Mucosa of stomach (tissue), 1 donor: Measurements from ENCODE around the gene SPEF2.
"Not testable (repeated sequence)": the region's sequence is repeated elsewhere in the genome, so short reads cannot be mapped to it uniquely, and the experiment has no call there.

Experiments used
- H3K27me3 ChIP-seq: one replicate; pipeline ENCODE4 v1.7.0; 2013; ENCODE audit warnings: mild to moderate bottlenecking, low read length; ENCODE audit not compliant: control insufficient read depth, insufficient read depth
- H3K36me3 ChIP-seq: one replicate; pipeline ENCODE4 v1.7.0; 2013; ENCODE audit warnings: low read length; ENCODE audit not compliant: control insufficient read depth, insufficient read depth
- H3K4me1 ChIP-seq: one replicate; pipeline ENCODE4 v1.7.0; 2013; ENCODE audit warnings: mild to moderate bottlenecking, low read length; ENCODE audit not compliant: control insufficient read depth, insufficient read depth
- H3K4me3 ChIP-seq: one replicate; pipeline ENCODE4 v1.7.0; 2013; ENCODE audit warnings: low read length
- H3K9ac ChIP-seq: one replicate; pipeline ENCODE4 v1.7.0; 2013; ENCODE audit warnings: mild to moderate bottlenecking, low read length, moderate library complexity
- H3K9me3 ChIP-seq: one replicate; pipeline ENCODE4 v1.7.0; 2013; ENCODE audit warnings: mild to moderate bottlenecking, low read length, moderate library complexity; ENCODE audit not compliant: control insufficient read depth
- donor health status: Pancreatic carcinoma.

SPEF2 gene

DNA sequence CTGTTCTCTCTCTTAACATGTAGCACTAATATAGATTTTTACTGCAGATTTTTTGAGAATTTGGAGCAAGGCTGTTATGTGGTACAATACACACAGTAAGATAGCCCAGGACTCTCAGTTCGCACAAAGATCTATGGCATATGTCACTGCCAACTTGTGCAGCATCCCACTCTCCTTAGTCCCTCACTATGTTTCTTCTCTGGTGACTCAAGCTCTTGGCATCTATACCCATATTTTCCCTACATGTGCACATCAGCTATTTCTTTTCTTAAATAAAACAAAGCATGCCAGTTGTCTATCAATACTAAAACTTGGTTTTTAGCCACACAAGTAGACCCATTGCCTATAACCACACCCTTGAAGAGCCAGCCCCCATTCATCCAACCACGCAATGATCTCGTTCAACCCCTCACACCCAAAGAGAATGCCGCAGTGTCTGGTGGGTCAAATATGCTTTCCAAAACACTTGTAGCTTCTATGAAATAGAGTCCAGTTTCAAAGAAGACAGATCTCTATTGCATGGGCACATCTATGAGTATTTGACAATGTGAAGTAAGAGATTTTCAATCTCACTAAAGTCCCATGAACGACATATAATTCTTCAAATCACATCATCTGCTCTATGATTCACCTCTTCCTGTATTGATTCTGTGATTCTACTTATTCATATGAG lies 220.8 kb downstream of the SPEF2 start:
- no peaks in the 10 kb centered on the region for H3K9me3 ChIP-seq
- no peaks in the 10 kb centered on the region for H3K36me3 ChIP-seq
- H3K9ac ChIP-seq = no peak overlapping the region
- H3K4me1 ChIP-seq = no peaks in the 10 kb centered on the region
- H3K27me3 ChIP-seq = no peaks in the 10 kb centered on the region
- H3K4me3 ChIP-seq = no peak overlapping the region

DNA sequence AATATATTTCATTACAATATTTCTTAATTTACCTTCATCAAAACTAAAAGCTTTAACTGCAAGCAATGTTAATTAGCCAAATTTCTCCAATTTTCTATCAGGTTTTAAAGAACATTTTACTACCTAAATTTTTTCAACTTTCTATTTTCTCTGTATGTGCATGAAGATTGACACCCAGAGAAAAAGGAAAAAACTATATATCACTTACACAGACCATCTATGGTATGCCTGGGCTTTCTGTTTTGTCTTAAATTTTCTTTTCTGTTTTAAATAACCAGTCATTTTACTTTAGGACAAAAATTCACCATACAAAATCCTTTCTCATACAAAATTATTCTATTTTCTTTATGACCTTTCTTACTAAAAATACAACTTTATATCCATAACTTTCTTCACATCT lies 225.2 kb downstream of the SPEF2 start:
- H3K4me1 ChIP-seq = no peaks in the 10 kb centered on the region
- H3K4me3 ChIP-seq = no peak overlapping the region
- no peak overlapping the region for H3K9ac ChIP-seq
- H3K36me3 ChIP-seq = no peaks in the 10 kb centered on the region
- H3K27me3 ChIP-seq = no peaks in the 10 kb centered on the region
- no peaks in the 10 kb centered on the region for H3K9me3 ChIP-seq

DNA sequence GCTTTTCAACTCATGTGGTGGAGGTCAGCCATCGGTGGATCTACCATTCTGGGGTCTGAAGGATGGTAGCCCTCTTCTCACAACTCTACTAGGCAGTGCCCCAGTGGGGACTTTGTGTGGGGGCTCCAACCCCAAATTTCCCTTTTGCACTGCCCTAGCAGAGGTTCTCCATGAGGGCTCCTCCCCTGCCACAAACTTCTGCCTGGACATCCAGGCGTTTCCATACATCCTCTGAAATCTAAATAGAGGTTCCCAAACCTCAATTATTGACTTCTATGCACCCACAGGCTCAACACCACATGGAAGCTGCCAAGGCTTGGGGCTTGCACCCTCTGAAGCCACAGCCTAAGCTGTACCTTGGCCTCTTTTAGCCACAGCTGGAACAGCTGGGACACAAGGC lies 227.8 kb downstream of the SPEF2 start:
- H3K27me3 ChIP-seq, H3K4me3 ChIP-seq, H3K9me3 ChIP-seq, H3K4me1 ChIP-seq, H3K36me3 ChIP-seq, H3K9ac ChIP-seq: not testable (repeated sequence)

DNA sequence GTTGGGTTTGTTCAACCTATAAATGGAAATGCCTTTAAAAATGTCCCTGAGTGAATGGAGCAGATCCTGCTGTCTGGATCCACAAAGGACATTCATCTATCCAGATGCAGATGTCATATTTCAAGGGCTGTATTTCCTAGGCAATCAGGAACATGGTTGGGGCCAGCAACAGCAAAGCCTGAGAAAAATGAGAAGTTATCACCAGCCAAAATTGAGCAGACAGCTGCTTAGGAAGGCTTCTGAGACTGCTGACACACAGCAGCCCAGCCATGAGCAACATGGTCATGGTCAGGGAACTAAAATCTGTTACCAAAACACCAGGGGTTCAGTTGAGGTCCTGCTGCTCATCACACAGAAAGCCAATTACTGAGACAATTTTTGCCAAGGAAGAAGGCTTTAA lies 229.8 kb downstream of the SPEF2 start:
- no peak overlapping the region for H3K4me3 ChIP-seq
- no peaks in the 10 kb centered on the region for H3K27me3 ChIP-seq
- no peaks in the 10 kb centered on the region for H3K36me3 ChIP-seq
- no peaks in the 10 kb centered on the region for H3K4me1 ChIP-seq
- H3K9ac ChIP-seq = no peak overlapping the region
- no peaks in the 10 kb centered on the region for H3K9me3 ChIP-seq

DNA sequence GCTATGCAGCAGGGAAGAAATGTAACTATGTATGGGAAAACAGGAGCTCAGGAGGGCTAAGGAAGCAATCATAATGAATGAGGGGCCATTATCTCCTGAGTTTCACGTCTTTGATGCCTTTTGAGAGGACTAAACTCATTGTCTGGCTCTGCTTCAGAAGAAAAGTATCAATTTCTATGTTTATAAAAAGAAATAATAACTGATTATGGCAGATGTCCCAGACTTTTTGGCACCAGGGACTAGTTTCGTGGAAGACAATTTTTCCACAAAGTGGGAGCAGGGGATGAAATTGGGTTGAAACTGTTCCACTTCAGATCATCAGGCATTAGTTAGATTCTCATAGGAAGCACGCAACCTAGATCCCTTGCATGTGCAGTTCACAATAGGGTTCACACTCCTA lies 230.3 kb downstream of the SPEF2 start:
- no peaks in the 10 kb centered on the region for H3K9me3 ChIP-seq
- no peaks in the 10 kb centered on the region for H3K36me3 ChIP-seq
- no peaks in the 10 kb centered on the region for H3K4me1 ChIP-seq
- H3K4me3 ChIP-seq = no peak overlapping the region
- no peak overlapping the region for H3K9ac ChIP-seq
- no peaks in the 10 kb centered on the region for H3K27me3 ChIP-seq

DNA sequence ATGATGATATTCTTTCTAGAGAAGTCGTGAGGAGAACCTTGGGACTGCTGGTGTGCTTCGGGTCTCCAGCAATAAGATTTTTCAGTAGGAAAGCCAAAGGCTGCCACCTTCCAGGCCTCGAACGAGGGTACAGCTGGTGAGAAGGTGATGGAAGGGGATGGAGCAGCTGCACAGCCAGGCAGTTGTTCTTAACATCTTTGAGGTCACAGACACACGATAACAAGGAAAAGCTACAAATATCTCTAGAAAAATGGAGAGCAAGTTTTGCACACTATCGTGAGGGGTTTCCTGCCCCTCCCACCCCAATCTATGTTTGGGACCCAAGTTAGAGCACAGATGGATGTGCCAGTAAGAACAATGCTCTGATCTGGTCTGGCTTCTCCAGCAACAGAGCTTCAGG lies 232.2 kb downstream of the SPEF2 start:
- H3K27me3 ChIP-seq = no peaks in the 10 kb centered on the region
- H3K9ac ChIP-seq = no peak overlapping the region
- H3K4me3 ChIP-seq = no peak overlapping the region
- H3K9me3 ChIP-seq = no peaks in the 10 kb centered on the region
- no peaks in the 10 kb centered on the region for H3K36me3 ChIP-seq
- no peaks in the 10 kb centered on the region for H3K4me1 ChIP-seq

DNA sequence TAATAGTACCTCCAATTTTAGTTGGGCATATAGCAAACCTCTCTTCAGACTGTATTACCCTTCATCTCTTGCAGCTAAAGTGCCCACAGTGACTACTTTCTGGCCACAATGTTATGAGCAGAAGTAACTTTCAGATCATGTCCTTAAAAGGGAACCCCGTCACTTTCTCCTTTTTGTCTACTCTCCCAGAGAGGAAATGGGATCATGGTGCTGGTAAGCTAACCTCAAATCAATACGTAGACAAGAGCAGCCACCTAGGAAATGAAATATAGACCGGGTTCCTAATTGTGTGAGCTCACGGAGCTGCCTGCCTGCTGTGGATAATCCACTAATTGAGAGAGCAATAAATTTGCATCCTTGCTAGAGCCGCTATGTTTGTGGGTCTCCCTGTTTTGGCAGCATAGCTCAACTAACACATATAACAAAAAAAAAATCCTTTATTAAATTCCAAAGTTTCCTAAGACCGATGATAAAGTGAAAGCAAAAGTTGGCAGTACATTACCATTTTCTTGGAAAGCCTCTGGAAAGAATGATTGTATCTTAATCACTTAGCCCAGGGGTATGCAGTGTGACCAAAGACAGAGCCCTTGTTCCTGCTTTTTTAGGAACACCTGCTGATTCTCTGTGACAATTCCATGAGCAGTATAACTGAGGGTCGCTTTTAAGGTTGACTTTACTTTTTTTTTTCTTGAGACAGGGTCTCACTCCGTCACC lies 233.5 kb downstream of the SPEF2 start:
- no peaks in the 10 kb centered on the region for H3K9me3 ChIP-seq
- no peaks in the 10 kb centered on the region for H3K36me3 ChIP-seq
- H3K4me3 ChIP-seq = no peak overlapping the region
- no peak overlapping the region for H3K9ac ChIP-seq
- no peaks in the 10 kb centered on the region for H3K4me1 ChIP-seq
- no peaks in the 10 kb centered on the region for H3K27me3 ChIP-seq

DNA sequence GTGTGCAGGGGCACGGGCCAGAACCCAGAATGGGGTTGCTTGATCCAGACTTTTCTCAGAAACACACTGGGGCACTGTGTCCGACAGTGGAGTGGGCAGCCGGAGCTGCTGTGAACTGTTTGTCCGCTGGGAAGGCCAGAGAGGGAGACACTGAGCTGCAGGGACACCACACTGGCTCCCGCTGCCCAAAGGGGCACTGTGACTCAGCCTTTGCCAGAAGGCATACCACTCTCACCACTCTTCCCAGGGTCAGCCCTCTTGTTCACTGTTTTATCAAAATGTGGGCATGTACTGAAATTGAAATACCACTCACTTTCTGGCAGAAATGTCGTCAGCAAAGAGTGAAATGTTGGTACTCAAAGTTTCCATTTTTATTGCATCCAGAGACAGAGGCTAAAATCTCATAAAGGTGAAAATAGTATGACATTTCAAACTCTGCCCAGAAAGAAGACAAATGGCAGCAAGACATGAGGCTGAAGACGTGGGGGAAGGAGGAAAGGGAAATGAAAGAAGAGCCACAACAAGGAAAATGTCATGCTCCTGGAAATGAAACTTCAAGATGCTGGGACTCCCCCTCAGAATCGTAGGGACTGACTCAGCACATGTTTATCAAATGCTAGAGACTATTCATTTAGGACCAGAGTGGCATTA lies 234.5 kb downstream of the SPEF2 start:
- no peak overlapping the region for H3K4me3 ChIP-seq
- no peaks in the 10 kb centered on the region for H3K9me3 ChIP-seq
- no peak overlapping the region for H3K9ac ChIP-seq
- no peaks in the 10 kb centered on the region for H3K27me3 ChIP-seq
- H3K36me3 ChIP-seq = no peaks in the 10 kb centered on the region
- no peaks in the 10 kb centered on the region for H3K4me1 ChIP-seq

DNA sequence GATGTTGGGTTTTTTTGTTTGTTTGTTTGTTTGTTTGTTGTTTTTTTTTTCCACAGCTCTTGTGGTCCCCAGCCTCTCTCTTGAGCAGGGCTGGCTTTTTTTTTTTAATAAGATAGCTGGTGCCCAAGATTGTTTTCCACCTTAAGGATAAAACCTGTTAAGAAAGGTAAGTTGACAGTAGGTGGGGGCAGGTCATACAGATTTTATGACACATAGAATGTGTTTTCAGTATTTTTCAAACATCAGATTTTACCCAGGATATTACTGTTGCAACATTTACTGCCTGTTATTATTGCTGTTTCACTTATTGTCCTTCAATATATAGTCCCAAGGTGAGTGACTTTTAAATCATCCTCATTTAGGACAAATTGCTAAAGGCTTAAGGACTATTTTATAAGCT lies 235.1 kb downstream of the SPEF2 start:
- Histone ChIP-seq H3K4me1 (no peaks in the 10 kb centered on the region), H3K9ac (no peak overlapping the region), H3K36me3 (no peaks in the 10 kb centered on the region), H3K9me3 (no peaks in the 10 kb centered on the region), H3K27me3 (no peaks in the 10 kb centered on the region), H3K4me3 (no peak overlapping the region)

DNA sequence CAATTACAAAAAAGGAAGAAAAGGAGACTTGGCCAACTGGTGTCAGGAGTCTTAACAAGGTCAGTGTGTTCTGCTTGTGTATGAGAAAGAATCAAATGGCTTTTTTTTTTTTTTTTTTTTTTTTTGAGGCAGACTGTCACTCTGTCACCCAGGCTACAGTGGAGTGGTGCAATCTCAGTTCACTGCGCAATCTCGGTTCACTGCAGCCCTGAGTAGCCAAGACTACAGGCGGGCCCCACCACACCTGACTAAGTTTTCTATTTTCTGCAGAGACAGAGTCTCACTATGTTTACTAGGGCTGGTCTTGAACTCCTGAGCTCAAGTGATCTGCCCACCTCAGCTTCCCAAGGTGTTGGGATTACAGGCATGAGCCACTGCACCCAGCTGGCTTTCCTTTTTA lies 236.0 kb downstream of the SPEF2 start:
- H3K4me3 ChIP-seq = no peak overlapping the region
- no peak overlapping the region for H3K9ac ChIP-seq
- no peaks in the 10 kb centered on the region for H3K27me3 ChIP-seq
- H3K36me3 ChIP-seq = no peaks in the 10 kb centered on the region
- no peaks in the 10 kb centered on the region for H3K9me3 ChIP-seq
- no peaks in the 10 kb centered on the region for H3K4me1 ChIP-seq

DNA sequence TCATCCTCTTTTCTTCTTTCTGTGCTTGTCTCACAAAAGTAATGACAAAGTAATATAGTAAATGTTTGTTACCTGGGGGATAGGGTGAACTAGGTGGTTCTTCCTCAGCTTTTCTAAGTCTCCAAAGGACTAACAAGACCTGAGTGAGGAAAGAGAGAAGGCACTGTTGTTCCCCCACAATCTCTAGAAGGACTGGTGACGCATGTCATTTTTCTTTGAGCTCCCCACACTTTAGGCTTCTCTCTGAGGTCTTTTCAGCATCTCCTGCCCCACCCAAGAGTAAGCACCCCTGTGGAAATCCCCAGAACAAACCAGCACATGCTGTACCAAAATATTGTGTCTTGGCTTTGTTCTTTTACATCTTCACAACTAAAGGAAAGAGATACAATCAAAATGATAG lies 236.6 kb downstream of the SPEF2 start:
- Histone ChIP-seq H3K4me1 (no peaks in the 10 kb centered on the region), H3K4me3 (no peak overlapping the region)

DNA sequence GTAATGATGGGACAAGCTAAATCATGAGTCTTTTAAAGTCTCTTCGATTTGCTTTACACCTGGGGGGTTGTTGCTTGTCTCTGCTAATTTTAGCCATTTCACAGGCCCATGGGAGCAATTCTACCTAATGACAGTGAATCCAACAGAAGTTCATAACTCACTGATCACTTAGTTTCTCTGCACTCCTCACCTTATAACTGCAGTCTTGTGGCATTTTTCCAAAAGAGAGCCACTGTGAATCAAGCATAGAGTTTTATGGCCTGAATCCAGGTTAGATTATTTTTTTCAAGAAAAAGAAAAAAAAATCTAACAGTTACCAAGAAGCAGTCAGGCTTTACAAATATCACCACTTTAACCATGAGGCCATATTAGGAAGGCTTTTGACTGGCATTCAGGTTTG lies 237.5 kb downstream of the SPEF2 start:
- Histone ChIP-seq H3K27me3 (no peaks in the 10 kb centered on the region), H3K9me3 (no peaks in the 10 kb centered on the region), H3K9ac (no peak overlapping the region), H3K4me3 (no peak overlapping the region), H3K4me1 (no peaks in the 10 kb centered on the region), H3K36me3 (no peaks in the 10 kb centered on the region)

More for the DNA sequence above, 236.6 kb downstream of the SPEF2 start:
- no peaks in the 10 kb centered on the region for H3K9me3 ChIP-seq
- no peaks in the 10 kb centered on the region for H3K36me3 ChIP-seq
- no peak overlapping the region for H3K9ac ChIP-seq
- no peaks in the 10 kb centered on the region for H3K27me3 ChIP-seq
